Neural crest cell (in vitro differentiated cells): ENCODE measurements around the gene ARL2. TPM values are rescaled to one million over a fixed set of nuclear protein-coding genes. Genes with fewer than 3 reads are reported as not detected.

Experiments
- DNase-seq: peaks from one replicate; pipeline ENCODE4 v3.0.0; 2021; ENCODE audit warnings: low read depth, mixed read lengths, low spot score
- H3K27ac Mint-ChIP-seq: one replicate; pipeline ENCODE4 v1.8.0; 2021; ENCODE audit warnings: mild to moderate bottlenecking, mixed read lengths; ENCODE audit not compliant: unreplicated experiment
- H3K27me3 Mint-ChIP-seq: 2 replicates; pipeline ENCODE4 v1.8.0; 2021; ENCODE audit warnings: low read depth, mild to moderate bottlenecking, mixed read lengths
- H3K36me3 Mint-ChIP-seq: 2 replicates; pipeline ENCODE4 v1.8.0; 2021; ENCODE audit warnings: low read depth, mild to moderate bottlenecking, mixed read lengths
- H3K4me1 Mint-ChIP-seq: 2 replicates; pipeline ENCODE4 v1.8.0; 2021; ENCODE audit warnings: mixed read lengths
- H3K4me3 Mint-ChIP-seq: one replicate; pipeline ENCODE4 v1.8.0; 2021; ENCODE audit warnings: mild to moderate bottlenecking, mixed read lengths
- H3K9me3 Mint-ChIP-seq: 2 replicates; pipeline ENCODE4 v1.8.0; 2021; ENCODE audit warnings: mixed read lengths
- total RNA-seq: library from RNA; stranded (reverse); gene quantifications from 2 replicates; pipeline ENCODE4 v1.2.1, GENCODE V29; 2021
- TF ChIP-seq, protein P1 (sequence below): fragments of 200-600 bp; sonication (generic); conservative IDR thresholded peaks from 2 replicates; pipeline ENCODE4 v1.5.0; 2021; ENCODE audit warnings: antibody characterized with exemption, mild to moderate bottlenecking

ARL2 gene
- total RNA-seq, 1 donor from 2014 or later = 117 TPM

DNA sequence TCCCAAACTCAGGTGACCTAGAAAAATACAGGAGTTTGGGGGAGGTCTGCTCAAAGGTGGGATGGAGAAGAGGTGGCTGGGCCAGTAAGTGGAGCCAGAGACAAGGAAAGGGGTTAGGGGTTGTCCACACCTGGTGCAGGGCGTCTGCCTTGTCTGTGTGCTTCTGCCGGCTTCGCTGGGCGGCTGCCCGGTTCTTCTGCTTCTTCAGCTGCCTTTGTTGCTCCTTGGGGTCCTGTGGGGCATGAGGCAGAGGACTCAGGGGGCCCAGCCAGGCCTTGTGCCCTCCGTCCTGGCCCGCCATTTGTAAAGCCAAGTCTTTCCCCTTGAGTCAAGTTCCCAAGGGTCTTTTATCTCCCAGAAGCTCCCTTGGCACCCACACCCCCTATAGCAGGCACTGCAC is 19.6 kb upstream of the ARL2 start:
- peaks cover 20% of the 10 kb centered on the region for H3K4me1 Mint-ChIP-seq
- no peak for DNase-seq
- TF ChIP-seq, protein P1, sequence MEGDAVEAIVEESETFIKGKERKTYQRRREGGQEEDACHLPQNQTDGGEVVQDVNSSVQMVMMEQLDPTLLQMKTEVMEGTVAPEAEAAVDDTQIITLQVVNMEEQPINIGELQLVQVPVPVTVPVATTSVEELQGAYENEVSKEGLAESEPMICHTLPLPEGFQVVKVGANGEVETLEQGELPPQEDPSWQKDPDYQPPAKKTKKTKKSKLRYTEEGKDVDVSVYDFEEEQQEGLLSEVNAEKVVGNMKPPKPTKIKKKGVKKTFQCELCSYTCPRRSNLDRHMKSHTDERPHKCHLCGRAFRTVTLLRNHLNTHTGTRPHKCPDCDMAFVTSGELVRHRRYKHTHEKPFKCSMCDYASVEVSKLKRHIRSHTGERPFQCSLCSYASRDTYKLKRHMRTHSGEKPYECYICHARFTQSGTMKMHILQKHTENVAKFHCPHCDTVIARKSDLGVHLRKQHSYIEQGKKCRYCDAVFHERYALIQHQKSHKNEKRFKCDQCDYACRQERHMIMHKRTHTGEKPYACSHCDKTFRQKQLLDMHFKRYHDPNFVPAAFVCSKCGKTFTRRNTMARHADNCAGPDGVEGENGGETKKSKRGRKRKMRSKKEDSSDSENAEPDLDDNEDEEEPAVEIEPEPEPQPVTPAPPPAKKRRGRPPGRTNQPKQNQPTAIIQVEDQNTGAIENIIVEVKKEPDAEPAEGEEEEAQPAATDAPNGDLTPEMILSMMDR = no peak

GRCh38 chr11:64996327-64996709 is 17.6 kb upstream of the ARL2 start:
- TF ChIP-seq, protein P1 = no peak
- peaks cover 11% of the 10 kb centered on the region for H3K4me1 Mint-ChIP-seq

More for the DNA sequence above, 19.6 kb upstream of the ARL2 start:
- no peak overlapping the region for H3K4me3 Mint-ChIP-seq
- H3K36me3 Mint-ChIP-seq = no peaks in the 10 kb centered on the region
- H3K27ac Mint-ChIP-seq = no peak overlapping the region
- H3K27me3 Mint-ChIP-seq = no peaks in the 10 kb centered on the region
- no peaks in the 10 kb centered on the region for H3K9me3 Mint-ChIP-seq

GRCh38 chr11:64996710-64997380 is 17.1 kb upstream of the ARL2 start, which contains the start of gene BATF2:
TSS of gene BATF2 (minus strand) at chr11:64996971. CDS start at chr11:64996914, 57 bp downstream.
- Mint-ChIP-seq H3K4me1 (peaks cover 8% of the 10 kb centered on the region), H3K36me3 (no peaks in the 10 kb centered on the region), H3K4me3 (no peak within 1 kb of the TSS), H3K27ac (no peak within 1 kb of the TSS), H3K9me3 (no peaks in the 10 kb centered on the region), H3K27me3 (no peaks in the 10 kb centered on the region)
- peak; percentile 45 for DNase-seq
- TF ChIP-seq, protein P1 = peak; percentile 45

More at GRCh38 chr11:64996327-64996709, 17.6 kb upstream of the ARL2 start:
- no peaks in the 10 kb centered on the region for H3K36me3 Mint-ChIP-seq
- no peak for DNase-seq
- no peak overlapping the region for H3K27ac Mint-ChIP-seq
- H3K9me3 Mint-ChIP-seq = no peaks in the 10 kb centered on the region
- H3K27me3 Mint-ChIP-seq = no peaks in the 10 kb centered on the region
- no peak overlapping the region for H3K4me3 Mint-ChIP-seq

DNA sequence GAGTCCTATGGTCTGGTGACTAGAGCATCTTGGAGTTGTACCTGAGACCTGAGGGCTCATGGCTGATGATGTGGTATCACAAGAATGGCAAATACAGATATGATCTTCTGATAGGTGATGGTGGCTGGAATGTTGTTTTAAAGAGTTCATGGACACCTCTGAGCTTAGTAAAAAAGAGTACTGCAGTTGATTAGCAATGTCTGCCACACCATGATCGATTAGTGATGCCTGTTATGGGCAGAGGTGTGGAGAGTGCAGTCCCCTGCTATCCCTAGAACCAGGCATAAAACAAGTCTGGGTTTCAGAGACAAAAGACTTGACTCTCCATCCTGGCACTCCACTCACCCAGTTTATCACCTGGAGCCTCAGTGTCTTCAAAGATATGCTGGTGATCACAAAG is 15.8 kb upstream of the ARL2 start:
- Mint-ChIP-seq H3K36me3 (no peaks in the 10 kb centered on the region), H3K4me1 (peaks cover 8% of the 10 kb centered on the region), H3K27ac (no peak overlapping the region), H3K9me3 (no peaks in the 10 kb centered on the region), H3K4me3 (no peak overlapping the region), H3K27me3 (no peaks in the 10 kb centered on the region)
- no peak for DNase-seq
- TF ChIP-seq, protein P1 = no peak

GRCh38 chr11:64998690-64999431 is 15.1 kb upstream of the ARL2 start:
- Mint-ChIP-seq H3K36me3 (no peaks in the 10 kb centered on the region), H3K27me3 (no peaks in the 10 kb centered on the region), H3K27ac (no peak overlapping the region), H3K9me3 (no peaks in the 10 kb centered on the region), H3K4me1 (peaks cover 8% of the 10 kb centered on the region), H3K4me3 (no peak overlapping the region)
- DNase-seq = no peak
- TF ChIP-seq, protein P1 = no peak
